Right lobe of liver (tissue), 6 donors: ENCODE results near the gene ZACN. TPM values are rescaled to one million over a fixed set of nuclear protein-coding genes. Genes with fewer than 3 reads are reported as not detected.
"Not testable (repeated sequence)": the region's sequence is repeated elsewhere in the genome, so short reads cannot be mapped to it uniquely, and the experiment has no call there.

Experiments used
- ATAC-seq, 4 donors: fragments of 200-7000 bp; cut with Tn5 transposase; one replicate each; pipeline ENCODE4 v1.9.1; 2020; ENCODE audit warnings: mild to moderate bottlenecking in 4 of 4, moderate library complexity in 4 of 4
- DNase-seq, 3 donors: peaks; one replicate each; pipeline ENCODE4 v3.0.0-alpha.2; 2020
- H3K27ac ChIP-seq, 3 donors: fragments of 200-600 bp; one replicate each; pipeline ENCODE4 v1.8.0; 2022
- H3K27me3 ChIP-seq, 2 donors: fragments of 200-600 bp; one replicate each; pipeline ENCODE4 v1.8.0; 2022
- H3K36me3 ChIP-seq, 4 donors: fragments of 200-600 bp; sonication (generic) in 1 of 4; one replicate each; pipeline versions ENCODE4 v1.5.1 to v1.8.0; 2017 to 2022; ENCODE audit warnings: control low read depth in 1 of 4
- H3K4me1 ChIP-seq, 4 donors: fragments of 200-600 bp; sonication (generic) in 1 of 4; one replicate each; pipeline versions ENCODE4 v1.5.1 to v1.8.0; 2017 to 2022; ENCODE audit warnings: control low read depth in 1 of 4
- H3K4me3 ChIP-seq, 3 donors: fragments of 200-600 bp; one replicate each; pipeline ENCODE4 v1.8.0; 2022
- H3K9me3 ChIP-seq, 4 donors: fragments of 200-600 bp; sonication (generic) in 1 of 4; one replicate each; pipeline versions ENCODE4 v1.5.1 to v1.8.0; 2017 to 2022; ENCODE audit warnings: control low read depth in 1 of 4
- POLR2A ChIP-seq: fragments of 450-650 bp; IDR thresholded peaks from one replicate; pipeline ENCODE4 v1.6.1; 2017; ENCODE audit warnings: antibody characterized with exemption, mild to moderate bottlenecking
- WGBS: methylation state at CpG from one replicate; pipeline ENCODE4 v1.1.6; 2018; ENCODE audit warnings: low coverage, low lambda C conversion rate; ENCODE audit not compliant: insufficient coverage; ENCODE audit errors: missing lambda C conversion rate; 5-methylcytosine and 5-hydroxymethylcytosine counted together
- intact Hi-C, 2 donors: fragments of 100-400 bp; cut with DNase I; formaldehyde crosslinking; loops; one replicate each; pipeline versions ENCODE4 v1.11.2 to v1.14.1; 2022
- total RNA-seq, 6 experiments: library from RNA; depleted of rRNA in 2 of 6; stranded (reverse); fragments of >200 nt in 2 of 6; fragmentation: NEBNext Ultra II Directional in 3 of 6; extraction: Animal tissue kit (Norgen Biotek cat#: 25700) in 3 of 6; gene quantifications; one replicate each; pipeline versions ENCODE4 v1.1.0 to v1.2.4, GENCODE V29; 2016 to 2023
- TF ChIP-seq, protein P1 (sequence below), 4 donors: fragments of 200-600 bp in 3 of 4; fragments of 450-650 bp in 1 of 4; IDR thresholded peaks; one replicate each; pipeline versions ENCODE4 v1.5.1 to v1.8.0; 2016 to 2022; ENCODE audit warnings: antibody characterized with exemption in 4 of 4, mild to moderate bottlenecking in 2 of 4
- donor health status: DM: no; HTN: yes; CAD: no.
- donor health status: DM: no; HTN: no; CAD: no.
- donor health status: DM: no; HTN: no; CAD: no.
- donor health status: DM: no; HTN: yes; CAD: no.
- donor health status: DM: no; HTN: yes; CAD: no.

The ZACN gene
- total RNA-seq, 6 experiments from 2014 or later: not detected

DNA sequence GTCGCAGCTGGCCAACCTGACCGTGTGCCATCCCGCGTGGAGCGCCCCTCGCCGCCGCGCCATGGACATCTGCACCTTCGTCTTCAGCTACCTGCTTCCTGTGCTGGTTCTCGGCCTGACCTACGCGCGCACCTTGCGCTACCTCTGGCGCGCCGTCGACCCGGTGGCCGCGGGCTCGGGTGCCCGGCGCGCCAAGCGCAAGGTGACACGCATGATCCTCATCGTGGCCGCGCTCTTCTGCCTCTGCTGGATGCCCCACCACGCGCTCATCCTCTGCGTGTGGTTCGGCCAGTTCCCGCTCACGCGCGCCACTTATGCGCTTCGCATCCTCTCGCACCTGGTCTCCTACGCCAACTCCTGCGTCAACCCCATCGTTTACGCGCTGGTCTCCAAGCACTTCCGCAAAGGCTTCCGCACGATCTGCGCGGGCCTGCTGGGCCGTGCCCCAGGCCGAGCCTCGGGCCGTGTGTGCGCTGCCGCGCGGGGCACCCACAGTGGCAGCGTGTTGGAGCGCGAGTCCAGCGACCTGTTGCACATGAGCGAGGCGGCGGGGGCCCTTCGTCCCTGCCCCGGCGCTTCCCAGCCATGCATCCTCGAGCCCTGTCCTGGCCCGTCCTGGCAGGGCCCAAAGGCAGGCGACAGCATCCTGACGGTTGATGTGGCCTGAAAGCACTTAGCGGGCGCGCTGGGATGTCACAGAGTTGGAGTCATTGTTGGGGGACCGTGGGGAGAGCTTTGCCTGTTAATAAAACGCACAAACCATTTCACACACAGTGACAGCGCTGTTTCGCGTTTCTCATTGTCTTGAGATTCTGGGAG is 2.0 kb upstream of the ZACN start:
- Histone ChIP-seq H3K9me3 (no peaks in the 10 kb centered on the region), H3K4me3 (no peak overlapping the region), H3K27me3 (peaks cover 20 to 25% of the 10 kb centered on the region in 2 donors), H3K36me3 (no peaks in the 10 kb centered on the region), H3K4me1 (no peaks in the 10 kb centered on the region), H3K27ac (no peak overlapping the region)
- 8% methylated on average over 10 of the region's 82 CpGs for WGBS
- ATAC-seq: no peak
- no peak for DNase-seq
- TF ChIP-seq, protein P1, sequence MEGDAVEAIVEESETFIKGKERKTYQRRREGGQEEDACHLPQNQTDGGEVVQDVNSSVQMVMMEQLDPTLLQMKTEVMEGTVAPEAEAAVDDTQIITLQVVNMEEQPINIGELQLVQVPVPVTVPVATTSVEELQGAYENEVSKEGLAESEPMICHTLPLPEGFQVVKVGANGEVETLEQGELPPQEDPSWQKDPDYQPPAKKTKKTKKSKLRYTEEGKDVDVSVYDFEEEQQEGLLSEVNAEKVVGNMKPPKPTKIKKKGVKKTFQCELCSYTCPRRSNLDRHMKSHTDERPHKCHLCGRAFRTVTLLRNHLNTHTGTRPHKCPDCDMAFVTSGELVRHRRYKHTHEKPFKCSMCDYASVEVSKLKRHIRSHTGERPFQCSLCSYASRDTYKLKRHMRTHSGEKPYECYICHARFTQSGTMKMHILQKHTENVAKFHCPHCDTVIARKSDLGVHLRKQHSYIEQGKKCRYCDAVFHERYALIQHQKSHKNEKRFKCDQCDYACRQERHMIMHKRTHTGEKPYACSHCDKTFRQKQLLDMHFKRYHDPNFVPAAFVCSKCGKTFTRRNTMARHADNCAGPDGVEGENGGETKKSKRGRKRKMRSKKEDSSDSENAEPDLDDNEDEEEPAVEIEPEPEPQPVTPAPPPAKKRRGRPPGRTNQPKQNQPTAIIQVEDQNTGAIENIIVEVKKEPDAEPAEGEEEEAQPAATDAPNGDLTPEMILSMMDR (IDR thresholded peaks at IDR 0.05): no peak
- TF ChIP-seq POLR2A: no peak
- intact Hi-C loops: no loop called here

DNA sequence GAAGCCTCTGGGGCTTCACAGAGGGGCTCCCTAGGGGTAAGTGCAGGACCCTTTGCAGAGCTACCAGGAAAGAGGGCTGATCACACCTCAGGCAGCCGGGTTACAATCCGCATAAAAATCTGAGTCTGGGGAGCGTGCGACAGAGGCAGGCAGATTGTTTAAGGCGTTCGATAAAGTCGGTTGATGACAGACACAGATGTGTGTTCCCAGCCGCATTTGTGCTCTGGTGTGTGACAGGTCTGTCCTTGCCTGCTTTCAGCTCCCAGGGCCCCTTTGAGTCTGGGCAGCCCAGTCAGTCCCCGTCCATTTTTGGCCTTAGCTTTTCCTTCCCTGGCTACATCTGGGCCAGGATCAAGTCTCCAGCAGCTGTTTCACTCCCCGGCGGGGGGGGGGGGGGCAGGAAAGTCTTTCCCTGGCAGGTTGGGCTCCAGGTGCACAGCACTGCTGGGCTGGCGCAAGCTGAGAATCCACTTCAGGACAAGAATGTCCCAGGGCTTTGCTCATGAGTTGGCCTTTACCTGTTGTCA is 1.3 kb upstream of the ZACN start:
- intact Hi-C loops: no loop called here
- DNase-seq (no peak), ATAC-seq (no peak)
- H3K4me3 ChIP-seq: no peak overlapping the region
- H3K27ac ChIP-seq: no peak overlapping the region
- H3K4me1 ChIP-seq: no peaks in the 10 kb centered on the region
- no peaks in the 10 kb centered on the region for H3K36me3 ChIP-seq
- 21% methylated on average over 7 of the region's 12 CpGs for WGBS
- H3K27me3 ChIP-seq: peaks cover 20 to 25% of the 10 kb centered on the region in 2 donors
- TF ChIP-seq, protein P1 (IDR thresholded peaks at IDR 0.05): no peak
- no peak for TF ChIP-seq POLR2A
- H3K9me3 ChIP-seq: no peaks in the 10 kb centered on the region

DNA sequence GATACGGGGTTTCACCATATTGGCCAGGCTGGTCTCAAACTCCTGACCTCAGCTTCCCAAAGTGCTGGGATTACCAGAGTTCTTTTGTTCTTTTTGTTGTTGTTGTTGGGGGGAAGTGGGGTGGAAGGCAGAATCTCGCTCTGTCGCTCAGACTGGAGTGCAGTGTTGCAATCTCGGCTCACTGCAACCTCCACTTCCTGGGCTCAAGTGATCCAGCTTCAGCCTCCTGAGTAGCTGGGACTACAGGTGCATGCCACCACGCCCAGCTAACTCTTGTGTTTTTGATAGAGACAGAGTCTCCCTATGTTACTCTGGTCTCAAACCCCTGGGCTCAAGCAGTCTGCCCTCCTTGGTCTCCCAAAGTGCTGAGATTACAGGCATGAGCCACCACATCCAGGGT is 612 bp upstream of the ZACN start:
- H3K27me3 ChIP-seq: peaks cover 20 to 25% of the 10 kb centered on the region in 2 donors
- DNase-seq, H3K4me1 ChIP-seq, H3K9me3 ChIP-seq, H3K27ac ChIP-seq, H3K4me3 ChIP-seq, H3K36me3 ChIP-seq, intact Hi-C loops, ATAC-seq: not testable (repeated sequence)
- 50% methylated on average over 4 of the region's 5 CpGs for WGBS

DNA sequence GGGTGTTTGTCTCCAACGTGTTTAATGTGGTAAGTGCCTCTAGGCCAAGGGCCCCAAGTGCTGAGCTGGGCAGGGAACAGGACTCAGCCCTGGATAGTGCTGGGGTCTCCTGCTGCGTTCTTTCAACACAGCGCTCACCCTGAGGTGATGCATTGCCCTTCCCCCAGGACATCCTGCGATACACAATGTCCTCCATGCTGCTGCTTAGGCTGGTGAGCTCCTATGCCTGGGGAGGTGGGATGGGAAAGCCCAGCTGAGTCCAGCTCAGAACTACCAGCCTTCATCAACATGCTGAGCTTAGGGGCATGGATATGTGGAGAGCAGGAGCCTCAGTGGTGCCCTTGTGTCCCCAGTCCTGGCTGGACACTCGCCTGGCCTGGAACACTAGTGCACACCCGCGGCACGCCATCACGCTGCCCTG is 563 bp downstream of the ZACN start:
- WGBS: 20% methylated on average over 1 of the region's 9 CpGs
- Histone ChIP-seq H3K4me1 (no peaks in the 10 kb centered on the region), H3K36me3 (peaks cover 0 to 9% (median 0%) of the 10 kb centered on the region in 4 donors), H3K9me3 (no peaks in the 10 kb centered on the region), H3K4me3 (no peak overlapping the region), H3K27ac (no peak overlapping the region), H3K27me3 (peaks cover 9 to 21% of the 10 kb centered on the region in 2 donors)
- peak in 1 of 4 donors; percentile 4 for ATAC-seq
- intact Hi-C loops: no loop called here
- DNase-seq: no peak
- TF ChIP-seq, protein P1 (IDR thresholded peaks at IDR 0.05): no peak
- no peak for TF ChIP-seq POLR2A
